ENCODE data around the gene RBM15B.
A peak's percentile ranks its signal among the peaks of the same experiment; 100 is the strongest.
"Not testable (repeated sequence)": the region's sequence is repeated elsewhere in the genome, so short reads cannot be mapped to it uniquely, and the experiment has no call there.

Gene RBM15B

GRCh38 chr3:51391075-51391565 is at the start of gene RBM15B:
Gene RBM15B (plus strand): TSS chr3:51391285. CDS start chr3:51391400, 115 bp downstream.
- TF ChIP-seq POLR2A (IDR thresholded peaks at IDR 0.05; ENCODE audit: low read depth, low read length), result peak; percentile 68
- FAIRE-seq (no peak), DNase-seq (ENCODE audit: insufficient read length, low spot score) (peak; percentile 98)

GRCh38 chr3:51343918-51344687 is 47.0 kb upstream of the RBM15B start:
- FAIRE-seq (no peak), DNase-seq (ENCODE audit: insufficient read length, low spot score) (no peak)
- no peak for TF ChIP-seq POLR2A (IDR thresholded peaks at IDR 0.05; ENCODE audit: low read depth, low read length)

- FAIRE-seq (no peak), DNase-seq (ENCODE audit: insufficient read length, low spot score) (no peak)
- no peak for TF ChIP-seq POLR2A (IDR thresholded peaks at IDR 0.05; ENCODE audit: low read depth, low read length)
These were observed 40.3 kb upstream of the RBM15B start for GRCh38 chr3:51350751-51351150.

- DNase-seq (ENCODE audit: insufficient read length, low spot score) (no peak), FAIRE-seq (no peak)
- no peak for TF ChIP-seq POLR2A (IDR thresholded peaks at IDR 0.05; ENCODE audit: low read depth, low read length)
These were observed 38.0 kb upstream of the RBM15B start for GRCh38 chr3:51353131-51353530.

GRCh38 chr3:51353691-51354090 is 37.4 kb upstream of the RBM15B start:
- no peak for TF ChIP-seq POLR2A (IDR thresholded peaks at IDR 0.05; ENCODE audit: low read depth, low read length)
- no peak for DNase-seq (ENCODE audit: insufficient read length, low spot score)
- no peak for FAIRE-seq

- no peak for TF ChIP-seq POLR2A (IDR thresholded peaks at IDR 0.05; ENCODE audit: low read depth, low read length)
- DNase-seq (ENCODE audit: insufficient read length, low spot score) (no peak), FAIRE-seq (no peak)
These were observed 36.9 kb upstream of the RBM15B start for GRCh38 chr3:51354172-51354571.

GRCh38 chr3:51354731-51355615 is 36.1 kb upstream of the RBM15B start:
- DNase-seq (ENCODE audit: insufficient read length, low spot score), result no peak
- no peak for TF ChIP-seq POLR2A (IDR thresholded peaks at IDR 0.05; ENCODE audit: low read depth, low read length)
- no peak for FAIRE-seq

- DNase-seq (ENCODE audit: insufficient read length, low spot score), result no peak
- no peak for FAIRE-seq
- TF ChIP-seq POLR2A (IDR thresholded peaks at IDR 0.05; ENCODE audit: low read depth, low read length), result no peak
These were observed 35.0 kb upstream of the RBM15B start for GRCh38 chr3:51355891-51356578.

GRCh38 chr3:51357856-51358255 is 33.2 kb upstream of the RBM15B start:
- TF ChIP-seq POLR2A (IDR thresholded peaks at IDR 0.05; ENCODE audit: low read depth, low read length), result no peak
- DNase-seq (ENCODE audit: insufficient read length, low spot score) (no peak), FAIRE-seq (no peak)

- DNase-seq (ENCODE audit: insufficient read length, low spot score) (no peak), FAIRE-seq (no peak)
- TF ChIP-seq POLR2A (IDR thresholded peaks at IDR 0.05; ENCODE audit: low read depth, low read length), result no peak
These were observed 32.1 kb upstream of the RBM15B start for GRCh38 chr3:51358981-51359380.

- no peak for FAIRE-seq
- no peak for TF ChIP-seq POLR2A (IDR thresholded peaks at IDR 0.05; ENCODE audit: low read depth, low read length)
- no peak for DNase-seq (ENCODE audit: insufficient read length, low spot score)
These were observed 30.3 kb upstream of the RBM15B start for GRCh38 chr3:51360806-51361205.

GRCh38 chr3:51361746-51362145 is 29.3 kb upstream of the RBM15B start:
- TF ChIP-seq POLR2A (IDR thresholded peaks at IDR 0.05; ENCODE audit: low read depth, low read length), result no peak
- FAIRE-seq, result no peak
- DNase-seq (ENCODE audit: insufficient read length, low spot score), result no peak

GRCh38 chr3:51362476-51362875 is 28.6 kb upstream of the RBM15B start:
- TF ChIP-seq POLR2A (IDR thresholded peaks at IDR 0.05; ENCODE audit: low read depth, low read length), result no peak
- FAIRE-seq (no peak), DNase-seq (ENCODE audit: insufficient read length, low spot score) (no peak)

GRCh38 chr3:51368276-51368675 is 22.8 kb upstream of the RBM15B start:
- not testable (repeated sequence) for FAIRE-seq

More at GRCh38 chr3:51368276-51368675, 22.8 kb upstream of the RBM15B start:
- not testable (repeated sequence) for DNase-seq (ENCODE audit: insufficient read length, low spot score)

All from H54 (cell line).